ENCODE measurements around the gene ZNF784. TPM values are rescaled to one million over a fixed set of nuclear protein-coding genes. Genes with fewer than 3 reads are reported as not detected.

The ZNF784 gene
- total and polyA plus RNA-seq, 10 of the 15 experiments (the other 5 are each of a cell fraction or from before 2014, with no cell fraction given), result 0.10 to 5.2 (median 1.8) TPM

- no peak for TF ChIP-seq SMAD1 (IDR thresholded peaks at IDR 0.05; ENCODE audit: low read depth, partially characterized antibody)
- TF ChIP-seq CHD4 (IDR thresholded peaks at IDR 0.05), result no peak
- no peak for TF ChIP-seq IRF3 (IDR thresholded peaks at IDR 0.05)
- TF ChIP-seq IRF4 (IDR thresholded peaks at IDR 0.05; ENCODE audit: low read depth, low read length), result no peak
Observed at GRCh38 chr19:55614711-55615542, 9.4 kb downstream of the ZNF784 start (continued).

DNA sequence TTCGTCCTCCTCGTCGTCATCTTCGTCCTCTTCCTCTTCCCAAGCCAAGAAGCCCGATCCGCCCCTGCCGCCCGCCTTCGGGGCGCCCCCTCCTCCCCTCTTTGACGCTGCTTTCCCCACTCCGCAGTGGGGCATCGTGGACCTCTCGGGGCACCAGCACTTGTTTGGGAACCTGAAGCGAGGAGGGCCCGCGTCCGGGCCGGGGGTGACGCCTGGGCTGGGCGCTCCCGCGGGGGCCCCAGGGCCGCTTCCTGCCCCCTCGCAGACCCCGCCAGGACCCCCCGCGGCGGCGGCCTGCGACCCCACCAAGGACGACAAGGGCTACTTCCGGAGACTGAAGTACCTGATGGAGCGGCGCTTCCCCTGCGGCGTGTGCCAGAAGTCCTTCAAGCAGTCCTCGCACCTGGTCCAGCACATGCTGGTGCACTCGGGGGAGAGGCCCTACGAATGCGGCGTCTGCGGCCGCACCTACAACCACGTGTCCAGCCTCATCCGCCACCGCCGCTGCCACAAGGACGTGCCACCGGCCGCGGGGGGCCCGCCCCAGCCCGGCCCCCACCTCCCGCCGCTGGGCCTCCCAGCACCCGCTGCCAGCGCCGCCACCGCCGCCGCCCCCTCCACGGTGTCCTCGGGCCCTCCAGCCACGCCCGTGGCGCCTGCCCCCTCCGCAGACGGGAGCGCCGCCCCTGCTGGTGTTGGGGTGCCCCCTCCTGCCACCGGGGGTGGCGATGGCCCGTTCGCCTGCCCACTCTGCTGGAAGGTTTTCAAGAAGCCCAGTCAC lies 10.2 kb downstream of the ZNF784 start:
- Histone ChIP-seq H3K27ac (ENCODE audit: control insufficient read depth, insufficient read depth) (no peak overlapping the region), H3K9ac (ENCODE audit: control insufficient read depth, insufficient read depth, low read length) (no peak overlapping the region), H3K4me2 (ENCODE audit: control insufficient read depth, insufficient read depth) (no peak overlapping the region), H2AFZ (ENCODE audit: control insufficient read depth, low read depth, low read length) (no peak overlapping the region), H4K20me1 (ENCODE audit: control insufficient read depth, insufficient read depth) (peaks cover 3% of the 10 kb centered on the region; the same call in 1 of the 2 replicates), H3K36me3 (ENCODE audit: control insufficient read depth in 2 of 2, insufficient read depth in 2 of 2, low read length in 1 of 2) (peaks cover 12 to 15% of the 10 kb centered on the region in 2 experiments), H3K9me3 (replicated peaks; ENCODE audit: control insufficient read depth, insufficient read depth, low read length) (peaks cover 2% of the 10 kb centered on the region; the same call in 2 of the 3 replicates), H3K27me3 (replicated peaks in 1 of 2; ENCODE audit: control insufficient read depth in 2 of 2, insufficient read depth in 2 of 2, low read length in 1 of 2) (no peaks in the 10 kb centered on the region), H3K4me1 (ENCODE audit: control insufficient read depth, insufficient read depth, low read length) (peaks cover 4% of the 10 kb centered on the region), H3K79me2 (ENCODE audit: control insufficient read depth, insufficient read depth, low read length) (peaks cover 6% of the 10 kb centered on the region), H3K4me3 (no peak overlapping the region)
- WGBS (ENCODE audit: insufficient coverage, insufficient replicate concordance, low lambda C conversion rate, missing lambda C conversion rate), result 97% methylated on average over 42 of the region's 75 CpGs
- DNase-seq (ENCODE audit: low read depth, low spot score) (no peak), FAIRE-seq (no peak), ATAC-seq (no peak)
- in situ Hi-C loops (cut with MboI), result no loop called here
- ChIA-PET POLR2A (no interaction called here), CTCF (no interaction called here), RAD21 (ENCODE audit: unreplicated experiment) (no interaction called here), SMC1A (ENCODE audit: uncharacterized antibody, unreplicated experiment) (no interaction called here)
- BruUV-seq (replicated peaks), result no TSS peak
- intact Hi-C loops (cut with micrococcal nuclease; ENCODE audit: unreplicated experiment), result no loop called here
- TF ChIP-seq IRF4 (IDR thresholded peaks at IDR 0.05; ENCODE audit: low read depth, low read length) (no peak), SMAD1 (IDR thresholded peaks at IDR 0.05; ENCODE audit: low read depth, partially characterized antibody) (no peak), TBL1XR1 (IDR thresholded peaks at IDR 0.05; ENCODE audit: low read depth, low read length) (no peak), CHD4 (IDR thresholded peaks at IDR 0.05) (no peak), BMI1 (IDR thresholded peaks at IDR 0.05; ENCODE audit: borderline replicate concordance) (no peak), MLLT1 (IDR thresholded peaks at IDR 0.05) (no peak), SMC3 (IDR thresholded peaks at IDR 0.05; ENCODE audit: borderline replicate concordance, low read length) (no peak), IRF3 (IDR thresholded peaks at IDR 0.05) (no peak)
- TF ChIP-seq, protein P1, sequence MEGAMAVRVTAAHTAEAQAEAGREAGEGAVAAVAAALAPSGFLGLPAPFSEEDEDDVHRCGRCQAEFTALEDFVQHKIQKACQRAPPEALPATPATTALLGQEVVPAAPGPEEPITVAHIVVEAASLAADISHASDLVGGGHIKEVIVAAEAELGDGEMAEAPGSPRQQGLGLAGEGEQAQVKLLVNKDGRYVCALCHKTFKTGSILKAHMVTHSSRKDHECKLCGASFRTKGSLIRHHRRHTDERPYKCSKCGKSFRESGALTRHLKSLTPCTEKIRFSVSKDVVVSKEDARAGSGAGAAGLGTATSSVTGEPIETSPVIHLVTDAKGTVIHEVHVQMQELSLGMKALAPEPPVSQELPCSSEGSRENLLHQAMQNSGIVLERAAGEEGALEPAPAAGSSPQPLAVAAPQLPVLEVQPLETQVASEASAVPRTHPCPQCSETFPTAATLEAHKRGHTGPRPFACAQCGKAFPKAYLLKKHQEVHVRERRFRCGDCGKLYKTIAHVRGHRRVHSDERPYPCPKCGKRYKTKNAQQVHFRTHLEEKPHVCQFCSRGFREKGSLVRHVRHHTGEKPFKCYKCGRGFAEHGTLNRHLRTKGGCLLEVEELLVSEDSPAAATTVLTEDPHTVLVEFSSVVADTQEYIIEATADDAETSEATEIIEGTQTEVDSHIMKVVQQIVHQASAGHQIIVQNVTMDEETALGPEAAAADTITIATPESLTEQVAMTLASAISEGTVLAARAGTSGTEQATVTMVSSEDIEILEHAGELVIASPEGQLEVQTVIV (IDR thresholded peaks at IDR 0.05; ENCODE audit: borderline replicate concordance, partially characterized antibody), result no peak
